GM19467 (cell line): ENCODE results near the gene SLC16A3.

ENCODE experiments used
- ATAC-seq: cut with Tn5 transposase; IDR thresholded peaks from one replicate; pipeline ENCODE4 v1.9.1; 2021; ENCODE audit warnings: mild to moderate bottlenecking, moderate library complexity; ENCODE audit not compliant: unreplicated experiment

SLC16A3 gene

DNA sequence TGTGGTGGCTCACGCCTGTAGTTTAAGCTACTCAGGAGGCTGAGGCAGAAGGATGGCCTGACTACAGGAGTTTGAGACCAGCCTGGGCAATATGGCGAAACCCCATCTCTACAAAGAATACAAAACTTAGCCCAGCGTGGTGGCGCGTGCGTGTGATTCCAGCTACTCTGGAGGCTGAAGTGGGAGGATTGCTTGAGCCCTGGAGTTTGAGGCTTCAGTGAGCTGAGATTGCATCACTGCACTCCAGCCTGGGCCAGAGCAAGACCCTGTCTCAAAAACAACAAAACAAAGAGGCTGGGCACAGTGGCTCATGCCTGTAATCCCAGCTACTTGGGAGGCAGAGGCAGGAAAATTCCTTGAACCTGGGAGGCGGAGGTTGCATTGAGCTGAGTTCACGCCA lies 51.7 kb downstream of the SLC16A3 start:
- no peak for ATAC-seq

DNA sequence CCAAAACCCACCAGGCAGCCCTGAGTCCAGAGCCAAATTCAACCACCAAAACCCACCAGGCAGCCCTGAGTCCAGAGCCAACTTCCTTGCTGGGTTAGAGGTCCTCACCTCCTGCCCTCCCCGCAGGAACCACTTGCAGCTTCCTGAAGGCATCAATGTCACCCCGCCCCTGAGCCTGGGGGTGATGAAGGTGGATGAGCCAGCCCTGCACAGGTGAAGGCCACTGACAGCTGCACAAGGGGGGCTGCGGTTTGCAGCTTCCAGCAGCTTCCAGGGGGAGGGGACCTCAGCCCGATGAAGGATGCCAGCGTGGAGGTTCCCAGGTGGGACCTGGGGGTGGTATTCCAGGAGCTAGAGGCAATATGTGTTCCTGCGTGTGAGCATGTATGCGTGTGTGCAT lies 52.2 kb downstream of the SLC16A3 start:
- no peak for ATAC-seq

DNA sequence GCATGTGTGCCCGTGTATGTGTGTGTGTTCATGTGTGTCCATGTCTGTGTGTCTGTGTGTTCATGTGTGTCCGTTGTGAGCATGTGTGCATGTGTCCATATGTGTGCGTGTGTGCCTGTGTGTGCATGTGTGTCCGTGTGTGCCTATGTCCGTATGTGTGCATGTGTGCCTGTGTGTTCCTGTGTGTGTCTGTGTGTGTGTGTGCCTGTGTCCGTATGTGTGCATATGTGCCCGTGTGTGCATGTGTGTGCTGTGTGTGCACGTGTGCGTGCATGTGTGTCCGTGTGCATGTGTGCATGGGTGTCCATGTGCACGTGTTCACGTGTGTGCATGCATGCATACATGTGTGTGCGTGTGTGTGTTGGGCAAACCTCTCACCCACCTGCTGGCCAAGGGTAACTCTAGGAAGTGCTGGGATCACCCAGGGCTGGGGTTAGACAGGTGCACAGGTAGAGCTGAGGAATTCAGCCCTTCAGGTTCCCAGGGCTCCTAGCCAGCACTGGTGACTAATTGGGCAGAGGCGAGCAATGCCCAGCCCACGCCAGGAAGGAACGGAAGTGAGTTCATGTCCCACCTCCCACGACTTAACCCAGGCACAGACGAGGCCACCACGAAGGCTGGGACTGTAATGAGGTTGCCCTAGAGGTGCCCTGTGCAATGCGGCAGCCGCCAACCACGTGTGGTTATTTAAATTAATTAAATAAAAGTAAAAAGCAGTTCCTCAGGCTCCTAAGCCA lies 52.8 kb downstream of the SLC16A3 start:
- ATAC-seq: no peak

DNA sequence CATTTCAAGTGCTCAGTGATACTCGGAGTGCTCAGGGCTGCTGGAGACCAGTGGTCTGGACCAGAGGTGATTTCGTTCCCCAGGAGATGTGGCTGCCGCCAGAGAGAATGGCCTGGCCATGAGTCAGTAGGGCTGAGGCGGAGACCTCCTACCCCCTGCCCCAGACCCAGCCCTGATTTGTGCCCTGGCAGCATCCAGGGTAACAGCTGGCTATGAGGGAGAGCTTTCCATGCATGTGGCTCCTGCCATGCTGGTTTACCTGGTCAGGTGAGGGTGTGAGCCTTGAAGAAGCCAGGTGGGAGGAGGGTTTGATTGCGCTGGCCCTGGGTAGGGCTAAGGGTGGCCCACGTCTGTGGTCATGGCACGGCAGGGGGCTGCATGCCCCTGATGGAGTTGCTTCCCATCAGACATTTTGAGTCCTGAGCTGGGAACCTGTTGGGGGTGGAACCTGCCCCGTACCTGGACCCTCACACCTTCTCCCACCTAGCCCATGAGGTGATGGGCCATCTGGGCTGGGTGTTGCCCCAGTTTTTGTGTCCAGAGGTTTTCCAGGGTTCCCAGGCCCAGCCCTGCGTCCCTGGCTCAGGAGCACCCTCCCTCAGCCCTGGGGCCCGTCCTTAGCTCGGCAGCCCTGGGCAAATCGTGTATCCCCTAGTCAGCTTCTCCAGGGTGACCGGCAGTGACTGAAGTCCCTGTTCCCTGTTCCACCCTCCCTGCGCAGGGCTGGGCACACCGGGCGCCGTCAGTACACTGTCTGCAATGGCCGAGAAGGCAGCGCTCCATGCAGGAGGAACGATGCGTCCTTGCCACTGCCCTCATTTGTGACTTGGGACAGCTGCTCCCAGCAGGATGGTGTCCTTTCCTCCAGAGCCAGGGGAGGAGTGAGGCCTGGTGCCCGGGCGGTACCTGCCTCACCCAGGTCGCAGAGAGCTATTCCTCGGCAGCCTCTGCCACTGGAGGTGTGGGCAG lies 53.7 kb downstream of the SLC16A3 start:
- no peak for ATAC-seq

DNA sequence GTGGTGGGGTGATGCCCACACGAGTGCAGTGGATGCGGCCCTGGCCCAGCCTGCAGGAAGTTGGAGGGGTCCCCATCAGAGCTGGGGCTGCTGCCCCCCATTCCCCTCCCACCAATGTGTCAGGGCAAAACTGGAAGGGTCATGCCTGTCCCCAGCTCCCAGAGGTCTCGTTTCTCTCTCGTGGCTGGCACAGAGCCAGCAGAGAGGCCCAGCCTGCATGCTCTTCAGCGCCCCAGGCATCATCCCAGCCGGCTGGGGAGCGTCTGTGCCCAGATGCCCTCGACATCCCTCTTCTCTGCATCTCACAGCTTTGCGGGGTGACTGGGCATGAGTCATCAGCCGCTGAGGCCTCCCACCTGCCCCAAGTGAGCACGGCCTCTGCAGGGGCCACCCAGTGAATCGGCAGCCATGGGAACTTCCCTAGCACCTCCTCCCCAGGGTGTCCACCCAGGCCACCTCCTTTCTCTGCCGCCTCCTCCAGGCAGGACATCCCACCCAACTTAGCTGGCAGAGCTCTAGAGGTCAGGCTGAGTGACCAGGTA lies 54.4 kb downstream of the SLC16A3 start:
- ATAC-seq: no peak

DNA sequence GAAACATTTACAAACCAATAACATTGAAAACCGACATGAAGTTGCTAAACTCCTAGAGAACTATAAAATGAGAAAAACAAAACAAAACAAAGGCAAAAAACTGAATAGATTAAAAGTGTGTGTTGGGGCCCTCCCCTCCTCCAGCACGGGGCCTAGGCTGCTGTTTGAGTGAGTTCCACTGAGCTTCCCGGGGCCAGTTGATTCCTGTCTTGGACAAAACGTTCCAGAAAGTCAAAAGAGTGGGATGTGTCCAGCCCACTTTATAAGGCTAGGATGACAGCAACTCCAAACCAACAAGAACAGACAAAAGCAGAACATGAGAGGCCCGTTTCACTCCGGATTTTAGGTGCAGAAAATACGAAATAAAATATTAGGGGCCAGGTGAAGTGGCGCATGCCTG lies 56.3 kb downstream of the SLC16A3 start:
- no peak for ATAC-seq

DNA sequence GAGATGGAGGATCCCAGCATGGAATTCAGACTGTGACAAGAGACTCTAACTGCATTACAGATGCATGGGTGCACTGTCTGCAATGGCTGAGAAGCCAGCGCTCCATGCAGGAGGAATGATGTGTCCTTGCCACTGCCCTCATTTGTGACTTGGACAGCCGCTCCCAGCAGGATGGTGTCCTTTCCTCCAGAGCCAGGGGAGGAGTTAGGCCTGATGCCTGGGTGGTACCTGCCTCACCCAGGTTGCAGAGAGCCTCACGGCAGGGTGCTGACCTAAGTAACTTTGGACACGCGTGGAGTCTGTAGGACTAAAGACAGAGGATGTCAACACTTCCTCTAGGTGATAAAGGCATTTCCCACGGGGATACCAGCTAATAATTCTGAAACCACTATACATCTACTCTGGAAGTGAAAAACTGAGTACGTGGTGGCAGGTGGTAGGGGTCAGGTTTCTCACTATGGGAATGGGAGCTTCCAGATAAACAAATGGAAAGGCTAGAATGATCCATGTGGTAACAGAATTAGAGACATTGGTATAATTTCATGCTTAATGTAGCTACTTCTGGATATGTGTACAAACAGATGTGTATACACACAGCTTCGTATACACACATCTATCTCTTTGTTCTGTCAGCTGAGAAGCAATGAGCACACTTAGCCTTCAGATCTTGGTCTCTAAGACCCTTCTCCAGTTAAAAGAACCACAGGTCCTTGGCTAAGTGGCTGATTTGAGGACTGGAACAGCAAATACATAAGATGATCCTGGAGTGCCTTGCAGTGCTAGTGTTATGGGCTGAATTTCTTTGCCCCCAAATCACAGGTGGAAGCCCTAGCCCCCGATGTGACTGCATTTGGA lies 58.4 kb downstream of the SLC16A3 start:
- no peak for ATAC-seq

DNA sequence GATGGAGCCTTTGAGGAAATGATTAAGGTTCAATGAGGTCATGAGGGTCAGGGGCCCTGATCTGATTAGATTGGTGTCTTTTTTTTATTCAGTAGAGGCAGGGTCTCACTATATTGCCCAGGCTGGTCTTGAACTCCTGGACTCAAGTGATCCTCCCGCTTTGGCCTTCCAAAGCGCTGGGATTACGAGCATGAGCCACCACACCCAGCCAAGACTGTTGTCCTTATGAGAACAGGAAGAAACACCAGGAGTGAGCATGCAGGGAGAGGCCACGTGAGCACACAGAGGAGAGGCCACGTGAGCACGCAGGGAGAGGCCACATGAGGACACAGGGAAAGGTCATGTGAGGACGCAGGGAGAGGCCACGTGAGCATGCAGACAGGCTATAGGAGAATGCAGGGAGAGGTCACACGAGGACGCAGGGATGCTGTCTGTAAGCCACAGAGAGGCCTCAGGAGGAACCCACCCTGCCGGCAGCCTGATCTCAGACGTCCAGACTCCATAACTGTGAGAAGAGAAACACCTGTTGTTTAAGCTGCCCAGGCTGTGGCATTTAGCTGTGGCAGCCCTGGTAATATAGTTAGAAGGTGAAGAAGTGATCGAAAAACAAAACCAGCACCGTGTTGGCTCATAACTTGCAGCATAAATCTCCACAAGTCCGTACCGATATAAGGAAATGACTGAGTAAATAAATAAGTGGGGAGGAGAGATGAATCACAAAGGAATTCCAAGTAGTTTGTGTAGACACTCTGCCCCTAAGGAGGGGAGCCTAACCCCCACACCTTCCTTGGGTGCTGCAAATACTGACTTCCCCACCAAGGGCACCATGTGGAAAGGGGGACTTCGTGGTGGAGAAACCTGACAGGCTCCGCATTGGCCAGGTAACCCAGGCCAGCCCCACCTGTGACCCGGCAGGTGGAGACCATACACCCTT lies 59.3 kb downstream of the SLC16A3 start:
- no peak for ATAC-seq
